IPS-18c (cell line): ENCODE measurements around the gene RRN3.
A peak's percentile ranks its signal among the peaks of the same experiment; 100 is the strongest.
"Not testable (repeated sequence)": the region's sequence is repeated elsewhere in the genome, so short reads cannot be mapped to it uniquely, and the experiment has no call there.

Source experiments
- H3K4me3 ChIP-seq: 2 replicates; pipeline ENCODE4 v1.7.0; 2013; ENCODE audit warnings: low read depth, mild to moderate bottlenecking, low read length, moderate library complexity; ENCODE audit not compliant: insufficient read depth
- H3K9me3 ChIP-seq: one replicate; pipeline ENCODE4 v1.6.1; 2013; ENCODE audit warnings: mild to moderate bottlenecking, low read length, moderate library complexity; ENCODE audit not compliant: control insufficient read depth, insufficient read depth

RRN3 gene

DNA sequence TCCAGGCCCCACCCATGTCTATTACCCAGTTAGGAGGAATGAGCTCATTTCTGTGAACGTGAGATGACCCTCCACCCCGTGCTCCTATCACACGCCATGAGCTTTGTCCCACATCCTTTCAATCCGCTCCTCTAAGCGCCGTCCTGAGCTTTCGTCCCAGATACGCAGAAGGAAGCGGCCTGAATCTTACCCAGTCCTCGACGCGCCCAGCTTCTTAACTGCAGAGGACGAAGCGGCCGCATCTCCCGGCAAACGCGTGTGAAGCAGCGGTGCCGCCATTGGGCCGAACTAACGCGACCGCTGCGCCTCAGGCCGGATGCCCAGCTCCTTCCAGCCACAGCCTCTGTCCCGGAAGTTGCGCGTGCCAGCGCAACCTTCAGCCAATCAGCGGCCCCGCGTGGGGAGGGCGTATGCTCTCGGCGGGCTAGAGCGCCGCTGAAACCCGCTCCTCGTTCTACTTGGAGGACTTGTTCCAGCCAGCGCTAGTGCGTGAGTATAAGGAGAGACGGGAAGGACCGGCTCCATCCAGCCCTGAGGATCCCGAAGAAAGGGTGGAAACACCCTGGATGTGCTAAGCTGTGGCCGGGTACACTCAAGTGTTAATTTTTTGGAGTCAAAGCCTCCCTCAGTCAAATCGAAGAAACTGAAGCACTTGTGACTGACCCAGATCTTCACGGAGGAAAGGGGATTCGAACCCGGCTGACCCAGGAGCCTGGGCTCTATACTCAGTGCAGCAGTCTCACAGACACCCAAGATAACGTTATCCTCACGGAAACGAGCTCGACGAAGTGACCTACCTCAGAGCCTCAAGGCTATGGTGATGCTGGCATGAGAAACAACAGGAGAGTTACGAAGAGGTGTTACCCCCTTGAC lies at the start of gene RRN3:
Gene RRN3 (minus strand): TSS at position 318 of the 873 bp plus-strand sequence. CDS start 39 bp downstream, at position 279.
- peak within 1 kb of the TSS; percentile 78 for H3K4me3 ChIP-seq
- H3K9me3 ChIP-seq: not testable (repeated sequence)

- H3K9me3 ChIP-seq, H3K4me3 ChIP-seq: not testable (repeated sequence)
Observed at GRCh38 chr16:15143601-15144091, 49.6 kb upstream of the RRN3 start.

- H3K9me3 ChIP-seq, H3K4me3 ChIP-seq: not testable (repeated sequence)
Observed at GRCh38 chr16:15142891-15143600, 49.0 kb upstream of the RRN3 start.

GRCh38 chr16:15142107-15142890 lies 48.2 kb upstream of the RRN3 start:
- H3K9me3 ChIP-seq, H3K4me3 ChIP-seq: not testable (repeated sequence)

GRCh38 chr16:15141586-15141985 lies 47.5 kb upstream of the RRN3 start:
- Histone ChIP-seq H3K9me3 (no peaks in the 10 kb centered on the region), H3K4me3 (no peak overlapping the region)

DNA sequence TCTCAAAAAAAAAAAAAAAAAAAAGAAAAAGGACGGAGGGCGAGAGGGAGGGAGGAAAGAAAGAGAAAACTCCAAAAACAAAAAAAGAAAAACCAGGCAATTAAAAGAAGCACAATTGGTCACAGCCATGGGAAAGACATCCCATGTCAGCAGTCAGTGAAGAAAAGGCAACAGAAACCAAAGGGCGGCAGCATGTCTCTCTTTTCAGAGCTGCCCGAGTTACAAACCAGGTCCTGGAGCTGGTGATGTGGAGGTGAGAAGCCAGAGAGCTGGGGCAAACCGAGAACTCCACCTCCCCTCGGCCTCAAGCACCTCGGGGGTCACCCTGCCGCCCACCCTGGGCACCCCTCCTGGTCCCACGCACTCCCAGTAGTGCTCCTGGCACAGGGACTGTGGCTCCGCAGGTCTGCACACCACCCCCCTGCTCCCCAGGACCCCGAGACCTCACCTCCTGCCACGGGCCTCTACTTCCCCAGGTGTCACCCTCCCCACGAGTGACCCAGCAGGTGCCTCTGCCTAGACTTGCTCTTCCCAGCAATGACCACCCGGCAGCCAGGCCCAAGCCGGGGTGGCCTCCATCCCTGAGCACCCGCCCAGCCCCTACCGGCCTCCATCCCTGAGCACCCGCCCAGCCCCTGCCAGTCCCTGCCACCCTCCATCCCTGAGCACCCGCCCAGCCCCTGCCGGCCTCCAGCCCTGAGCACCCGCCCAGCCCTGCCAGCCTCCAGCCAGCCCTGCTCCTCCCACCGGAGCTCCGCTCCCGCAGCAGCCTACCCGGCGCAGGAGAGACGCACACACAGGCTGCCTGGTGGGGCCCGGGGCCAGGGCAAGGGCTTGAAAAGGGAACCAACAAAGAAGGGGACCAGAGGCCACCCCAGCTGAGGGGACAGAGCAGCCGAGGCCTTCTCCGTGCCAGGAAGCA lies 46.6 kb upstream of the RRN3 start:
- H3K9me3 ChIP-seq, H3K4me3 ChIP-seq: not testable (repeated sequence)

DNA sequence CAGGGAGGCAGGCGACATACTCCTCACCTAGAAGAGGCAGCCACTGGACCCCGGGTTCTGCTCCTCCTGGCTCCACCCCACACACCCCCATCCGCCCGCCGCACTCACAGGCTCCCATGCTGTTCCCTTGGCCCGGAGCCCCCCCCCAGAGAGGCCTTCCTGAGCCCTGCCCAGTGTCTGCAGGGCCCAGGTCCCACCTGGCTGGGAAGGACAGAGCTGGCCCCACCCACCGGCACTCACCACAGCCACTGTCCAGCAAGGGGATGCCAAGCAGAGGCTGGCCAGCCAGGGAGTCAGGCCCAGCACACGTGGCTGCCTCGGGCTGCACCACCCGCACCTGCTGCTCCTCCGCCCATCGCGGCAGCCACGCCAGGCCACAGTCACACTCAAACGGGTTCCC lies 43.4 kb upstream of the RRN3 start:
- H3K4me3 ChIP-seq, H3K9me3 ChIP-seq: not testable (repeated sequence)

- H3K4me3 ChIP-seq, H3K9me3 ChIP-seq: not testable (repeated sequence)
Observed at GRCh38 chr16:15135483-15136360, 41.6 kb upstream of the RRN3 start.

- not testable (repeated sequence) for H3K4me3 ChIP-seq, H3K9me3 ChIP-seq
Observed at GRCh38 chr16:15134752-15135482, 40.8 kb upstream of the RRN3 start.

GRCh38 chr16:15133554-15133953 lies 39.5 kb upstream of the RRN3 start:
- H3K9me3 ChIP-seq, H3K4me3 ChIP-seq: not testable (repeated sequence)

GRCh38 chr16:15132719-15133428 lies 38.8 kb upstream of the RRN3 start:
- H3K4me3 ChIP-seq: not testable (repeated sequence)

DNA sequence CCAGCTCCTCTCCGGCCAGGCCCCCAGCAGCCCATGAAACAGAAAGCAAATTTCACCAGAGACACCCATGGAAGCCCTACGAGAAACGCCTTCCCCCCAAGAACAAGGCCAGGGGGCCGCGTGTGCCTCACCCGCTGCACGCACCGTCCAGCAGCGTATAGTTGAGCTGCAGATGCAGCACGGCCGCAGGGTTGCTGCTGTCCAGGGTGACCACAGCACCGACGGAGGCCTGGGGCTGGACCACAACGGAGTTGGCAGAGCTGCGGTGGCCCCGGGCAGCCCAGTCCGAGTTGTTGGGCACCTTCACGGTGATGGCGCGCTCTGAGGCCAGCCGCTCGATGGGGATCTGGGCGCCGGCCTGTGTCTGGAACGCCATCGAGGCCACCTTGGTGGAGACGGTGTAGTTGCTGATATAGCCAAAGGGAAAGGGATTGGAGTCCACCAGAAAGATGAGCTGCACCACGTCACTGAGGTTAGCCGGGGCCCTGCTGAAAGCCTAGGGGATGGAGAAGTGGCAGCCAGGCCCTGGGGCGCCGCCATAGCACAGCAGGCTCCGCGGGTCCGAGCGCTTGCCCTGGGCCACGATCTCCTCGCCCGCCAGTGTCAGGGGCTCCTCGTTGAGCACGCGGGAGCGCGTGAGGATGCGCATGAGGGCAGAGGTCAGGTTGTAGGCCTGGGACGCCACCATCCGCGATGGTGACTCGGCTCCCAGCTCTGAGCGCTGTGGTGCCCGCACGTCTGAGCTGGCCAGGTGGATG lies 37.0 kb upstream of the RRN3 start:
- not testable (repeated sequence) for H3K9me3 ChIP-seq, H3K4me3 ChIP-seq

More at GRCh38 chr16:15132719-15133428, 38.8 kb upstream of the RRN3 start:
- H3K9me3 ChIP-seq: not testable (repeated sequence)

- not testable (repeated sequence) for H3K9me3 ChIP-seq, H3K4me3 ChIP-seq
Observed at GRCh38 chr16:15130256-15130932, 36.3 kb upstream of the RRN3 start.
